Right lobe of liver (tissue), 6 donors: ENCODE results near the gene TCL1A. TPM values are rescaled to one million over a fixed set of nuclear protein-coding genes. Genes with fewer than 3 reads are reported as not detected.

Experiments used
- ATAC-seq, 4 donors: fragments of 200-7000 bp; cut with Tn5 transposase; one replicate each; pipeline ENCODE4 v1.9.1; 2020; ENCODE audit warnings: mild to moderate bottlenecking in 4 of 4, moderate library complexity in 4 of 4
- DNase-seq, 3 donors: peaks; one replicate each; pipeline ENCODE4 v3.0.0-alpha.2; 2020
- H3K27ac ChIP-seq, 3 donors: fragments of 200-600 bp; one replicate each; pipeline ENCODE4 v1.8.0; 2022
- H3K27me3 ChIP-seq, 2 donors: fragments of 200-600 bp; one replicate each; pipeline ENCODE4 v1.8.0; 2022
- H3K36me3 ChIP-seq, 4 donors: fragments of 200-600 bp; sonication (generic) in 1 of 4; one replicate each; pipeline versions ENCODE4 v1.5.1 to v1.8.0; 2017 to 2022; ENCODE audit warnings: control low read depth in 1 of 4
- H3K4me1 ChIP-seq, 4 donors: fragments of 200-600 bp; sonication (generic) in 1 of 4; one replicate each; pipeline versions ENCODE4 v1.5.1 to v1.8.0; 2017 to 2022; ENCODE audit warnings: control low read depth in 1 of 4
- H3K4me3 ChIP-seq, 3 donors: fragments of 200-600 bp; one replicate each; pipeline ENCODE4 v1.8.0; 2022
- H3K9me3 ChIP-seq, 4 donors: fragments of 200-600 bp; sonication (generic) in 1 of 4; one replicate each; pipeline versions ENCODE4 v1.5.1 to v1.8.0; 2017 to 2022; ENCODE audit warnings: control low read depth in 1 of 4
- POLR2A ChIP-seq: fragments of 450-650 bp; IDR thresholded peaks from one replicate; pipeline ENCODE4 v1.6.1; 2017; ENCODE audit warnings: antibody characterized with exemption, mild to moderate bottlenecking
- WGBS: methylation state at CpG from one replicate; pipeline ENCODE4 v1.1.6; 2018; ENCODE audit warnings: low coverage, low lambda C conversion rate; ENCODE audit not compliant: insufficient coverage; ENCODE audit errors: missing lambda C conversion rate; 5-methylcytosine and 5-hydroxymethylcytosine counted together
- intact Hi-C, 2 donors: fragments of 100-400 bp; cut with DNase I; formaldehyde crosslinking; loops; one replicate each; pipeline versions ENCODE4 v1.11.2 to v1.14.1; 2022
- total RNA-seq, 6 experiments: library from RNA; depleted of rRNA in 2 of 6; stranded (reverse); fragments of >200 nt in 2 of 6; fragmentation: NEBNext Ultra II Directional in 3 of 6; extraction: Animal tissue kit (Norgen Biotek cat#: 25700) in 3 of 6; gene quantifications; one replicate each; pipeline versions ENCODE4 v1.1.0 to v1.2.4, GENCODE V29; 2016 to 2023
- TF ChIP-seq, protein P1 (sequence below), 4 donors: fragments of 200-600 bp in 3 of 4; fragments of 450-650 bp in 1 of 4; IDR thresholded peaks; one replicate each; pipeline versions ENCODE4 v1.5.1 to v1.8.0; 2016 to 2022; ENCODE audit warnings: antibody characterized with exemption in 4 of 4, mild to moderate bottlenecking in 2 of 4
- donor health status: DM: no; HTN: yes; CAD: no.
- donor health status: DM: no; HTN: no; CAD: no.
- donor health status: DM: no; HTN: no; CAD: no.
- donor health status: DM: no; HTN: yes; CAD: no.
- donor health status: DM: no; HTN: yes; CAD: no.

TCL1A gene
- total RNA-seq, 6 experiments from 2014 or later = 0.15 TPM; not detected in 5

DNA sequence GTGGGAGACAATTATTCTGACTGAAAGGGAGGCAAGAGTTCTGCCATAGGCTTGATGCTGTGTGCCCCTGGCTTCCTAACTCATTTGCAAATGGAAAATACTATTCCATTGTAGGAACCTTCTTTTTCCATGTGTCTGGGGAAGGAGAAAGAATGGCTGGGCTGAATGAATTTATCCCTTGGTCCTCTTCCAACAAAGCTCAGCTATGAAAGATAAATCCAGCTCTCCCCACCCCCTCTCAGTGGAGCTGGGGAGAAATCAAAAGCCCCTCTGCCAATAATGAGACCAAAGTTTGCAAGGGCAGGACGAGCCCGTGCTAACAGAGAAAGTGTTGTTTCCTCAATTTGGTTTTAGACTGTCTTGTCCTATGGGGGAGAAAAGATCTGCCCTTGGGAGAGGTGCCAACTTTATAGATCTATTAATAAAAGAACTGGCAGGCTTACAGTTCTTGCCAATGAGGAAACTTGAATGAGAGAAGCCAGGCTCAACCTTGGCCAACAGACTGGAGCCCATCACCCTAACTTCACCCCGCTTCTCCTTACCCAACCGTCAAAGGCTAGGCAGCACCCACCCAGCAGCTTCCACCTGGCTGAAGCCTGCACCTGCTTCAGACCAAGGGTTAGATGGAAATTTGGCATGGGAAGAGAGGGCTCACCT is 36.6 kb downstream of the TCL1A start:
- 79% methylated on average over 4 of the region's 4 CpGs for WGBS
- intact Hi-C loops = no loop called here
- no peak for DNase-seq
- no peaks in the 10 kb centered on the region for H3K27me3 ChIP-seq
- no peak for ATAC-seq
- H3K9me3 ChIP-seq = no peaks in the 10 kb centered on the region
- H3K27ac ChIP-seq = no peak overlapping the region
- TF ChIP-seq, protein P1, sequence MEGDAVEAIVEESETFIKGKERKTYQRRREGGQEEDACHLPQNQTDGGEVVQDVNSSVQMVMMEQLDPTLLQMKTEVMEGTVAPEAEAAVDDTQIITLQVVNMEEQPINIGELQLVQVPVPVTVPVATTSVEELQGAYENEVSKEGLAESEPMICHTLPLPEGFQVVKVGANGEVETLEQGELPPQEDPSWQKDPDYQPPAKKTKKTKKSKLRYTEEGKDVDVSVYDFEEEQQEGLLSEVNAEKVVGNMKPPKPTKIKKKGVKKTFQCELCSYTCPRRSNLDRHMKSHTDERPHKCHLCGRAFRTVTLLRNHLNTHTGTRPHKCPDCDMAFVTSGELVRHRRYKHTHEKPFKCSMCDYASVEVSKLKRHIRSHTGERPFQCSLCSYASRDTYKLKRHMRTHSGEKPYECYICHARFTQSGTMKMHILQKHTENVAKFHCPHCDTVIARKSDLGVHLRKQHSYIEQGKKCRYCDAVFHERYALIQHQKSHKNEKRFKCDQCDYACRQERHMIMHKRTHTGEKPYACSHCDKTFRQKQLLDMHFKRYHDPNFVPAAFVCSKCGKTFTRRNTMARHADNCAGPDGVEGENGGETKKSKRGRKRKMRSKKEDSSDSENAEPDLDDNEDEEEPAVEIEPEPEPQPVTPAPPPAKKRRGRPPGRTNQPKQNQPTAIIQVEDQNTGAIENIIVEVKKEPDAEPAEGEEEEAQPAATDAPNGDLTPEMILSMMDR (IDR thresholded peaks at IDR 0.05) = no peak
- TF ChIP-seq POLR2A = no peak
- H3K4me3 ChIP-seq = no peak overlapping the region
- no peaks in the 10 kb centered on the region for H3K4me1 ChIP-seq
- no peaks in the 10 kb centered on the region for H3K36me3 ChIP-seq

DNA sequence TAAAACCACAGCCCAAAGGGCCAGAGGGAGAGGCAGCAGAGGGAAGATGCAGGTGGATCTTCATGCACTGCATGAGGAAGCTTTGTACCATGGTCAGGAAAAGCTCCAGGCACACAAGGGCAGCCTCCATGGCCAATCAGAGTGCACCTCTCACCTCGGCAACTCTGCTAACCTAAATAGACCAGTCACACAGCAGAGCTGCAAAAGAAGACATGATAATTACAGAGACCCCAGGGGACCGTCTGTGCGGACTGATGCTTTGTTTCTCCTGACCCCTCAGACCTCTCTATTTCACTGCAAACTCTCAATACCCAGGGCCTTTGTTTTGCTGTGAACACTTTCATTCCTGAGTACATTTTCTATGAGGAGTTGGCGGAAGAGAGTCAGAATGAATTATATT is 38.4 kb downstream of the TCL1A start:
- Histone ChIP-seq H3K27me3 (no peaks in the 10 kb centered on the region), H3K4me1 (no peaks in the 10 kb centered on the region), H3K36me3 (no peaks in the 10 kb centered on the region), H3K9me3 (no peaks in the 10 kb centered on the region), H3K4me3 (no peak overlapping the region), H3K27ac (no peak overlapping the region)
- ATAC-seq (no peak), DNase-seq (no peak)
- intact Hi-C loops = no loop called here
- WGBS = 50% methylated on average over 1 of the region's 4 CpGs
- TF ChIP-seq, protein P1 (IDR thresholded peaks at IDR 0.05) = no peak
- TF ChIP-seq POLR2A = no peak

- no peaks in the 10 kb centered on the region for H3K27me3 ChIP-seq
- H3K9me3 ChIP-seq = no peaks in the 10 kb centered on the region
- intact Hi-C loops = no loop called here
- 15% methylated on average over 2 of the region's 4 CpGs for WGBS
- H3K4me3 ChIP-seq = no peak overlapping the region
- no peak overlapping the region for H3K27ac ChIP-seq
- H3K4me1 ChIP-seq = no peaks in the 10 kb centered on the region
- ATAC-seq (peak in 2 of 4 donors; percentile 62 to 65), DNase-seq (no peak)
- no peak for TF ChIP-seq POLR2A
- TF ChIP-seq, protein P1 (IDR thresholded peaks at IDR 0.05) = no peak
- H3K36me3 ChIP-seq = no peaks in the 10 kb centered on the region
These were observed 39.3 kb downstream of the TCL1A start for GRCh38 chr14:95674613-95675012.

DNA sequence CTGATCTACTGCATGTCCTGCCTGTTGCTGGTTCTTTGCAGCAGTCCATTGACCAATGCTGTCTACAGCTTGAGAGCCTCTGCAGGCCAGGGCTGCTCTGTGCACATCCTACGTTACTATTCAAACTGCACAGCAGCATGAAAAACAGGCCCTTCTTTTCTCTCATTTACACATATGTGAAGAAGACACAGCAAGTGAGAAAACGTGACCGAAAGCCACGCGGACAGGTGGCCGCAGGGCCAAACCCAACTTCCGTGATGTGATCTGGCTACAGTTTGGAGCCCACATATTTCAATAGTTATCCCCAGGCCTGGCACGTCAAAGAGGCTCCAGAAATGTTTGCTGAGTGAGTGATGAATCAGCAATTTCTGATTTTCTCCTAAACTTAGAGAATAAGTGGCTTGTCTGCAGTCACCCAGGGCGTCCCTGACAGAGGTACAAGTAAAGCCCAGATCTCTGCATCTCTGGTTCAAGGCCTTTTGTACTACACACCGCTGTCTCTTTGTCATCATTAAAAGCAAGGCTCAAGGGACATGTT is 45.6 kb downstream of the TCL1A start:
- H3K36me3 ChIP-seq = no peaks in the 10 kb centered on the region
- intact Hi-C loops = no loop called here
- H3K27ac ChIP-seq = no peak overlapping the region
- TF ChIP-seq, protein P1 (IDR thresholded peaks at IDR 0.05) = no peak
- TF ChIP-seq POLR2A = no peak
- H3K27me3 ChIP-seq = no peaks in the 10 kb centered on the region
- DNase-seq (no peak), ATAC-seq (no peak)
- peaks cover 0 to 2% (median 0%) of the 10 kb centered on the region in 4 donors for H3K4me1 ChIP-seq
- H3K4me3 ChIP-seq = no peak overlapping the region
- 69% methylated on average over 7 of the region's 10 CpGs for WGBS
- H3K9me3 ChIP-seq = no peaks in the 10 kb centered on the region
